ENCODE results near the gene DLG2.
"Not testable (repeated sequence)": the region's sequence is repeated elsewhere in the genome, so short reads cannot be mapped to it uniquely, and the experiment has no call there.

DLG2 gene

DNA sequence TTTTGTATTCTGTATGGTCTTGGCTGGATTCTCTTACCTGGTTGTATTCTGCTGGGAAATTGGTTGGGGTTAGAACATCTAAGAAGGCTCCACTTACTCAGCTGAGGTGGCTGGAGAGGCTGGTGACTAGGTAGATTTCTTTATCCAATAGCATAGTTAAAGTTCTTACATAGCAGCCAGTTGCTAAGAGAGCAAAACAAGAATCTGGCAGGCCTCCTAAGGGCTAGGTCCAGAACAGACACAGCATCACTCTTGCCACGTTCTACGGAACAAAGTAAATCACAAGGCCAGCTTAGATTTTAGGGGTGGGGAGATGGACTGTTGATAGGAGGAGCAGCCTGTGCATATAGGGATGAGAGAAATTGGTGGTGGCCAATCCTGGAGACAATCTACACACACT, 2199.6 kb downstream of the DLG2 start:
- ChIA-PET CTCF (no interaction called here), POLR2A (ENCODE audit: low non-redundant PET) (no interaction called here)
- no peak for DNase-seq (ENCODE audit: low spot score)
- no peak overlapping the region for H3K27ac ChIP-seq
- TF ChIP-seq, protein P1, sequence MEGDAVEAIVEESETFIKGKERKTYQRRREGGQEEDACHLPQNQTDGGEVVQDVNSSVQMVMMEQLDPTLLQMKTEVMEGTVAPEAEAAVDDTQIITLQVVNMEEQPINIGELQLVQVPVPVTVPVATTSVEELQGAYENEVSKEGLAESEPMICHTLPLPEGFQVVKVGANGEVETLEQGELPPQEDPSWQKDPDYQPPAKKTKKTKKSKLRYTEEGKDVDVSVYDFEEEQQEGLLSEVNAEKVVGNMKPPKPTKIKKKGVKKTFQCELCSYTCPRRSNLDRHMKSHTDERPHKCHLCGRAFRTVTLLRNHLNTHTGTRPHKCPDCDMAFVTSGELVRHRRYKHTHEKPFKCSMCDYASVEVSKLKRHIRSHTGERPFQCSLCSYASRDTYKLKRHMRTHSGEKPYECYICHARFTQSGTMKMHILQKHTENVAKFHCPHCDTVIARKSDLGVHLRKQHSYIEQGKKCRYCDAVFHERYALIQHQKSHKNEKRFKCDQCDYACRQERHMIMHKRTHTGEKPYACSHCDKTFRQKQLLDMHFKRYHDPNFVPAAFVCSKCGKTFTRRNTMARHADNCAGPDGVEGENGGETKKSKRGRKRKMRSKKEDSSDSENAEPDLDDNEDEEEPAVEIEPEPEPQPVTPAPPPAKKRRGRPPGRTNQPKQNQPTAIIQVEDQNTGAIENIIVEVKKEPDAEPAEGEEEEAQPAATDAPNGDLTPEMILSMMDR (conservative IDR thresholded peaks at IDR 0.05; ENCODE audit: low read depth), result no peak

DNA sequence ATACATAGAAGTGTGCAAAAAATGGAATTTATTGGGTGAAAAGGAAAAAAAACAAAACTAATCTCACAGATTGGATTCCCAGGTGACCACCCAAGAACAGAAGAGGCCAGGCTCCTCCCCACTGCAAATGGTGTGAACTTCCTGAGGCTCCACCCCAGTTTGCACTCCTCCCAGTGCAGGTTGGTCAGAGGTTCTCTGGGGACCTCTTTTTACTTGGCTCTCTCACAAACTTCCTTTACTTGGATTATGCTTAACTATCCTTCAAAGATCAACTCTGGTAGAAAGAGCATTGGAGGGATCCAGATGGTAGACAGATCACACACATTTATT, 2202.0 kb downstream of the DLG2 start:
- TF ChIP-seq, protein P1 (conservative IDR thresholded peaks at IDR 0.05; ENCODE audit: low read depth), result no peak
- ChIA-PET CTCF (no interaction called here), POLR2A (ENCODE audit: low non-redundant PET) (no interaction called here)
- DNase-seq (ENCODE audit: low spot score), result no peak
- no peak overlapping the region for H3K27ac ChIP-seq

DNA sequence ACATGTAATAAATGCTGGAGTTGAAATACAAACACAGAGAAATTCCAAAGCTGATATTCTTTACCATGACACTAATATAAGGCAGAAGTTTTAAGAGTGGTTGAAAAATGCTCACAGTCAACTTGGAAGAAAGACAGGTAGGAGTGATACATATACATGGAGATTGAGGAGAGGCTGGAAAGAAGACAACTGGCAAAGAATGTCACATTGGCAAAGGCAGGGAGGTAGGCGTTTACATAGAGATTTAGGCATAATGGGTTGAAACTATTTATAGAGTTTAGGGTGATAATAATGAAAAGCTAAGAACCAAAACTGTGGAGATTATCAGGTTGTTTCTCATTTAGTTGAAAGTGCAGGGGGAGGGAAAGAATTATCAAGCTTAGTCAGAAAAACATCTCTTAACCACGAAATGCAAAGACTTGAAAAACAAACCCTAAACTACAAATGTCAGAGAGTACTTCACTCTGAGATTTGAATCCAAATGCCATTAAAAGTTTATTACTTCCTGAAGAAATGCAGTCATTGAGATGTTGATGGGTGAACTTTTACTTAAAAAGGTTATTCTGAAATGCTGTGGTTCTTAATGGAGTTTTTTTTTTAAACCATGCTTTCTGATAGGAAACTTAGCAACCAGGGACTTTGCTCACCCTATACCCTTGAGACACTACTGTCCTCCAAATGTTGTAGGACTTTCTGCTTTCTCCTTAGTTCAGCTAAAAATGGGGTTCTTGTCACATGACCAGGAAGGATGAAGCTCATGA, 2202.6 kb downstream of the DLG2 start:
- ChIA-PET POLR2A (ENCODE audit: low non-redundant PET) (no interaction called here), CTCF (no interaction called here)
- TF ChIP-seq, protein P1 (conservative IDR thresholded peaks at IDR 0.05; ENCODE audit: low read depth), result no peak
- no peak for DNase-seq (ENCODE audit: low spot score)
- no peak overlapping the region for H3K27ac ChIP-seq

DNA sequence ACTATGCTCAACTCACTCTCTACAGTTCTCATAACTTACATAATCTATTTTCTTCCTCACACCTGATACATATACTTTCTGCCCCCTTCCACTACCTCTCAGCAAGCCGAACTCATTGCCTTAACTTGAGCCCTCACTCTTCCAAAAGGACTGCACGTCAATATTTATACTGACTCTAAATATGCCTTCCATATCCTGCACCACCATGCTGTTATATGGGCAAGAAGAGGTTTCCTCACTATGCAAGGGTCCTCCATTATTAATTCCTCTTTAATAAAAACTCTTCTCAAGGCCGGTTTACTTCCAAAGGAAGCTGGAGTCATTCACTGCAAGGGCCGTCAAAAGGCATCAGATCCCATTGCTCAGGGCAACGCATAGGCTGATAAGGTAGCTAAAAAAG, 2204.5 kb downstream of the DLG2 start:
- POLR2A ChIA-PET (ENCODE audit: low non-redundant PET); DNase-seq (ENCODE audit: low spot score); H3K27ac ChIP-seq; CTCF ChIA-PET: not testable (repeated sequence)

DNA sequence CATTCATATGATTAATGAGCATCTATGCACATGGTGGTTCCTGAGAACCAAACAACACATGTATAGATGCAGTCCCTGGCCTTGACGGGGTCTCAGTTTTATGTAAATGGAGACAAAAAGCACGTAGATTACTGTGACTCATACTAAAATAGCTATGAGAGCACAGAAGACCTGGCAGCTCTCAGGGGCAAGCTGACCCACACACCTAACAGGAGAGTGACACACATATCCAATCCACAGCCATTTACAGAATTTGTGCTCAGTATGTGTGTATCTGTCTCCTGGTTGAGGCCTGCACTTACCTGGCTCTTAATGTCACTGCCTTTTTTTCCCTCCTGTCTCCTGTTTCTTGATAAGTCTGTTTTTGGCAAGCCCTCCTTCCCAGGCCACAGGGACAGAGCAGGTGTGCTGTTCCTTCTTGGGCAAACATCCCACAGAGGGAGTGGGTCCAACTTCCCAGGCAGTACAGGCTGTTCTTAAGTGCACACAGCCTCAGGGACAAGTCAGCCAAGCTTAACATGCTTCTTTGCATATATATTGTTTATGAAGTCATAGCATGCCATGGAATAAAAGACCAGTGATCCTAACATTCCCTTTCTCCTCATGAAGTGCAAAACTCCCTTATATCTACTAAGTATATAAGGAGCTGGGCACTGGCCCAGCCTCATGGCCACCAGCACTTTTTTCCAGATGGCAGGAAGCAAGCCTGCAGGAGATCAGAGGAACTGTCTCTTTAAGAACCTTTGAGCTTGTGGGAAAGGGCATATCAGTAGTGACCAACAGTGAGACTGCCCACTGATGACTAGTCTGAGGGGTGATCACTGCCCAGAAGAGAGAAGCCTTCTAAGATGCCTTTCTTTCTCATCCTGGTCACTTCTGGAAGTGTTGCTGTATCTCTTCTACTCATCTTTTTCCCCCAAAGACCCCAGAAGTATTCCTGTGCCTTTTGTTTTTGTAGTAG, 2216.3 kb downstream of the DLG2 start:
- ChIA-PET CTCF (no interaction called here), POLR2A (ENCODE audit: low non-redundant PET) (no interaction called here)
- TF ChIP-seq, protein P1 (conservative IDR thresholded peaks at IDR 0.05; ENCODE audit: low read depth), result no peak
- no peak for DNase-seq (ENCODE audit: low spot score)
- H3K27ac ChIP-seq, result no peak overlapping the region

DNA sequence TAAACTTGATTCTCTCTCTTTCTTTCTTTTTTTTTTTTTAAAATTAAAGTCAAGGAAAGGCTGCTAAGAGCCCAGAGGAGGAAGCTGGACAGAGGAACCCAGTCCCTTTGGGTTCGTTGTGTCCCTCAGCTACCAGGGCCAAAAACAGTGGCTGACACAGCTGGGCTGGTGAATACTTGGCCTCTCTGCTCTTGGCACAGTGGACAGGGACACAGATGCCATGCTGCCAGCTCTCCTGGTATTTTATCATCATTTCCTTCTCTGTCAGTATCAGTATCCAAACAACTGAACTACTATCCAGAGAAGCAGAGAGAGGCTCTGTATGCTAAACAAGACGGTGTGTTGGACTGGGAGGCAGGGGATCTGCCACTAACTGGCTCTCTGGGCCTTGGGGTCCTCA, 2217.3 kb downstream of the DLG2 start:
- ChIA-PET POLR2A (ENCODE audit: low non-redundant PET) (no interaction called here), CTCF (interaction anchor here (0.6 kb wide), 1 partner anchor 529 kb away, joined by 4 read pairs; no protein-coding TSS in a partner anchor)
- TF ChIP-seq, protein P1 (conservative IDR thresholded peaks at IDR 0.05; ENCODE audit: low read depth), result no peak

DNA sequence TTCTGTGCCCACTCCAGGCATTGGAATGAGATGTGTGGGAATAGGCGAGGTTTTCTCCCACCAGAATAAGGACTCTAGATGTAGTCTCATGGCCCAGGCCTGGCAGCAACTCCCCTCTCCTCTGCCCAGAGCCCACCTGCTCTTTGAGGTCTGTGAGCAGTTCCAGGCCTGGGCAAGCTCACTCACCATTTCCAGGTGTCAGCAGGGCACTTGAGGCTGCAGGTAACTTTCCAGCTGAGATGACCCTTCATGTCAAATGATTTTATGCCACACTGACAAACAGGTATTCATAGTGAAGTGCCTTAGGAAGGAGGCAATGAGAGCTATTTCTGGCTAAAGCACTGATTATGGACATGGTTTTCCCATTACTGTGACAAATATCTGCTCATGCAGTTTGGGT, 2217.7 kb downstream of the DLG2 start:
- no peak overlapping the region for H3K27ac ChIP-seq
- POLR2A ChIA-PET (ENCODE audit: low non-redundant PET), result no interaction called here
- TF ChIP-seq, protein P1 (conservative IDR thresholded peaks at IDR 0.05; ENCODE audit: low read depth), result no peak
- DNase-seq (ENCODE audit: low spot score), result no peak
- CTCF ChIA-PET, result interaction anchor here (0.6 kb wide), 1 partner anchor 529 kb away, joined by 4 read pairs; no protein-coding TSS in a partner anchor

More for the DNA sequence above, 2217.3 kb downstream of the DLG2 start:
- H3K27ac ChIP-seq, result no peak overlapping the region
- DNase-seq (ENCODE audit: low spot score), result no peak
